Left forelimb (tissue), 1 donor: ENCODE measurements around the gene LRIG1.

Source experiments
- DNase-seq: peaks from one replicate; pipeline ENCODE4 v3.0.0-alpha.2; 2018; ENCODE audit warnings: low spot score

The LRIG1 gene

DNA sequence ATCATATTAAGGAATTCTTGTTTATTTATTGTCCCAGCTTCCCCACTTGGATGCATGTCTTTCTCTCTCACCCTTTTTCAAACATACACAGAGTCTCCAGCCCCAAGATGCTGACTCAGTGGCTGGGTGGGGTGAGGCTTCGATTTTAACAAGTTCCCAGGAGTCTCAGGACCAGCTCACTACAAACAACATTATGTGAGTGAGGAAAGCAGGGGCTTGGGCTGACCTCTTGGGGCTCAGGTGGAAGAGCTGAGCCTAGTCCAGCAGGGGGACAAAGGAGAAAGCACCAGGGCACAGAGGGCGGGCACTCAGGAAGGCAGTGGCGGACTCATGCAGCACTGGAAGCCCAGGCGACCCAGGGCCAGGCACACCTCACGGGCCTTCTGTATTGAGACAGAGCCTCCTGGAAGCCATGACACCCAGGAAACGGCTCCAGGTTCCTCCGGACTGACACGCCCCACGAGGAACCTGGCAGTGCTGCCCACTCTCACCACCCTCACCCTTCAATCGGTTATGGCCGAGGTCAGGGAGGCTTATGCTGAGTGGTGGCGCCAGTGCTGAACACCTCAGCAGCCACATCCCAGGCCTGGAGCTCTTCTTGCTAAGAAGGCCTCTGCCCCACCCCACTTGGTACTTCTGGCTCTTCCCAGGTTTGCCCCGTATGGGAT lies 97.4 kb downstream of the LRIG1 start:
- peak; percentile 51 for DNase-seq

DNA sequence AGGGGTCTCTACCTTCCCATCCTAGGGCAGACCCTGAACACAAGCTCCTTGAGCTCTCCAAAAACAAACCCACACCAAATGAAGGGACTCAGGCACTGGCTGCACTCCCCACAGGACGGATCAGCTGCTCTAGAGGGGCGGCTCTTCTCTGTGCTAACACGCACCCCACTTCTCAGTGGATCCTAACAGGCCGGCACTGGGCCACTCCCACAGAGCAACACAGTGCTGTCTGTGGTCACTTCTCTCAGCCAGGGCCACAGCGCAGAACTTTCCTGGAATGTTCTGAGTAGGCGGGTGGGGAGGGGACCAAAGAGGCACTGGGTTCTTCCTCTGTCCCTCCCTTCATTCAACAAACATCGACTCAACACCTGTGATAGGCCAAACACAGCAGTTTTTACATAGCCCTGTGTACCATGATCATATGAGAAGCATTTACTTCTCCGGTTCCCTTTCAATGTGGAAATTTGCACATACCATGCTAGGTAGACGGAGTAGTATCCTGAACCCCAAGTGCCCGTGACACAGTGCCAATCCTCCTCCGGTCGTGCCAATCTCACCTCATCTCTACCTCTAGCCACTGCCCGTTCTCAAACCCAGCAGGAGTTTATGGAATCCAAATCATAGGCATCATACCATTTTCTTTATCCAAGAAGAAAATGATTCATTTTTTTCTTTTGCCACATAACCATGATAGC lies 98.1 kb downstream of the LRIG1 start:
- DNase-seq: peak; percentile 9

DNA sequence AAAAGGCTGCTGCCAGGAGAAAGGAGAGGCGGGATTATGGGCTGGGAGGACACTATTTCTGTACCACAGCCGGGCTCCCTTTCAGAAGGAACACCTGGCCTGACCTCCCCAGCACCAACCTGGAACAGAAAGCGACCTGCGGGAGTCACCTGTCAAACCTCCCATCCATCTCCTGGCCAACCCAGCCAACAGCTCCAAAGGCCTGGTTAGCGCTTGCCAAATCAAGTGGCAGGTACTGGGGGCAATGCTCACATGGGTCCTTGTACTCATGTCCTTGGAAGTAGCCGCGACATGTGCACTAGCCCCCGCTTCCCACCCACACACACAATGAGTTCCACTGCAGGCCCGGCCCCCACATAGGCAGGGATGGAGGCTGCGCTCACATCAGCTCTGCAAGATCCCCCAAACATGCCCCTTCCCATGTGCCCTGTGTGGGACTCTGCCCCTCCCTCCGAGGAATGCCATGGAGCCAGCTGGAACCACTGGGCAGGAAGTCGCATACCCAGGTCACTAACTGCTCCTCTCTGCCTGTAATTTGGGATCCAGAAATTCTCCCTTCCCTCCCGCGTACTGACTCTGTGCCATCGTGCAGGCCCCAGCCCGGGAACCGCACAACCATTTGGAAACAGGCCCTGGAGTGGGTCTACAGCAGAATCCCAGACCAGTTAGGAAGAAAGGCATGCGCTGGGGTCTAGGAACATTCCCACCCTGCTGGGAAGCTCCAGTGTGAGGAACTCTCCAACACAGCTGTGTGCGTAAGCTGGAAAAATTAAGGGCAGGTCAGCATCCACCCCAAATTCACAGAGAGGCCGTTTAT lies 98.9 kb downstream of the LRIG1 start:
- DNase-seq: no peak

DNA sequence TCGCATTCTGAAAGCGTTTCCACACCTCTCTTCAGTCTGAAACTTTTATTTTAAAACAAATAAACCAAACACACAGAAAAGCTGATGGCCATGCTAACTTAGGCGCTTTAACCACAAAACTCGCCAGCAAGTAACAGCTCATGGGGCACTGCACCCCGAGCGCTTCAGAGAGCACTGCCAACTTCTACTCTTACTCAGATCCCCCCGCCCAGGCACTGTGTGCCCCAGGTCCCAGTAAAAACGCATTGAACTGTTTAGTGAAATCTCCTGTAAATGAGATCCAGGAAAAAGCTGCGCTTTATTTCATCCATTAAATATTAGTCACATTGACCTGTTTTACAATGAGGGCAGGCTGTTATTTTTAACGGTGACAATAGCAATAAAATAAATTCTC lies 99.7 kb downstream of the LRIG1 start:
- no peak for DNase-seq

DNA sequence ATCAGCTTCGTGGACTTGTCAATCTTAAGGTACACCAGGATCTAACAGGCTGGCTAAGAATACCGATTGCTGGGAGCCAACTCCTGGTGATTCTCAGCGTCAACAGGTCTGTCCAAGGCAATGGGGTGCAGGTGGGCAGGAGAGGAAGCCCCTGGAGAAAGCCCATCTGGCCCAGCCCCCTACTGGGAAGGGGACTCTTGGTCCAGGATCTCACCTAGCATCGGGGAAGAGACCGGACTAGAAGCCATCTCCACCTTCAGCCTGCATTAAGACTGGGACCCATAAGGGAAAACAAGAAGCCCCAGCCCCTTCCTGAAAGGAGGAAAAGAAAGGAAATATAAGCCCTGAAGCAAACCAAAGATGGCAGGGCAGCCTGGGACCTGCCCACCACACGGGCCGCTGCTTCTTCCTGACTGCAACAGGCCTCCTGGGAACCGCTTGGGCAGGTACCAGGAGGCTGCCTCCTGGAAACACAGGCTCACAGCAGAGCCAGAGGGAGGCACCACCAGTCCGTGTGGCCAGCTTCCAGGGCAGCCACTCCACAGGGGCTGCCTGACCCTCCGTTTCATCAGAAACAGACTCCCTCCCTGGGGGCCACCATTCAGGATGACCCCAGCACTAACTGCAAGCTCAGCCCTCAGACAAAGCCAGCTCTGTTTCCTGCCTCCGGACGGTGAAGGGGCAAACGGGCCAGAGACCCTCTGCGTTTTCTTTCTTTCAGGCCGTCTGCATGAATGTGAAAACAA lies 100.2 kb downstream of the LRIG1 start:
- peak; percentile 65 for DNase-seq

DNA sequence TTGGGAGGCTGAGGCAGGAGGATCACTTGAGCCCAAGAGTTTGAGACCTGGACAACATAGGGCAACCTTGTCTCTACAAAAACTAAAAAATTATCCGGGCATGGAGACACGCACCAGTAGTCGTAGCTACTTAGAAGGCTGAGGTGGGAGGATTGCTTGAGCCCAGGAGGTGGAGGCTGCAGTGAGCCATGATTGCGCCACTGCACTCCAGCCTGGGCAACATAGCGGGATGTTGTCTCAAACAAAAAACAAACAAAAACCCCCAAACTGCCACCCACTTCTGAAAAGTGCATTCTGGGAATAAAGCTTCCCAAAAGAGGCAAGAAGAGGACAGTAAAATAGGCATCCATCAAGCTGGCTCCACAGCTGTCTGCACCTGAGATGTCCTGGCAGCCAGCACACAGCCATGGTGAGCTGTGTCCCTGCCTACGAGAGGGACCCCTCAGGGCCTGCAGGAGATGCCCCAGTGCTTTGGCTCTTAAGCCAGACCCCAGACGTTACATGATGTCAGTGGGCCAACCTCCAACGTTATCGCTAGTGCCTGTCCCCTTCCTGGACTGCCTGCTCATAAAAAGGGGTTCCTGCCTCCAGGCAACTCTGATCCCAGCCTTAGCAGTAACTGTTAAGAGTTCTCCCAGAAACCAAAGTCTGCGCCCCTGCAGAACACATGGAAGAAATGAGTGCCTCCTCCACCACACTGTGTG lies 101.1 kb downstream of the LRIG1 start:
- peak; percentile 40 for DNase-seq

DNA sequence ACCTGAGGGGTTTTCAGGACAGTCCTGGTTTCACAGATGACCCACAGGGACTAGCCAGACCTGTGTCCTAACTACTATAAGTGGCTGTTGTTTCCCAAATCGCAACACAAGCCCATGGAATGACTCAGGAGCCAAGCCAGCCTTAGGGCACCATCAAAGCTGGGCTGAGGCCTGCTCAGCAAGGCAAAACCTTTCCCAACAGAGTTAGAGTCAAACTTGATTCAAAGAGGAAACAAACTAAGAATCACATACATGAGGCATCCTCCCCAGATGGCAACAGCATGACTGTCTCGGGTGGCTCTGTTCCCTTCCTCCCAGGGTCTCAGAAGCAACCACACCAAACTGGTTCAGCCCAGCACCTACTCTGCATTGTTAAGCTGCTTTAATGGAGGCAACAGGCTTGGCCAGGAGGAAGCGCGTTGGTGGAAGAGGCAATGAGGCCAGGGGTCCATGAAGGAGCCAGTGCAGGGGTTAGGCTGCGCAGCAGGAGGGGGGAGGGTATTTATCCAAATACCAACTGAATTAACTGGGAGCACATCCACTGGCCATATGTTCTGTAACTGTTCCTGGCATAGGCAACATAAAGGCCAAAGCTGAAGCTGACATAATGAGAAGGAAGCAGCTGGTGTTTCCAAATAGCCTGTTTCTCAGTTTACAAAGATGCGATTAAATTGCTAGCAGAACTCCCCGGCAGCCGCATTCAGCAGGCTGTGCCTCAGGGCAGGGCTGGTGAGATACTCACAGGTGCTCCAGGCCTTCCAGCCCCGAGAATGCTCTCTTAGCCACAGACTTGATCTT lies 102.4 kb downstream of the LRIG1 start:
- no peak for DNase-seq

DNA sequence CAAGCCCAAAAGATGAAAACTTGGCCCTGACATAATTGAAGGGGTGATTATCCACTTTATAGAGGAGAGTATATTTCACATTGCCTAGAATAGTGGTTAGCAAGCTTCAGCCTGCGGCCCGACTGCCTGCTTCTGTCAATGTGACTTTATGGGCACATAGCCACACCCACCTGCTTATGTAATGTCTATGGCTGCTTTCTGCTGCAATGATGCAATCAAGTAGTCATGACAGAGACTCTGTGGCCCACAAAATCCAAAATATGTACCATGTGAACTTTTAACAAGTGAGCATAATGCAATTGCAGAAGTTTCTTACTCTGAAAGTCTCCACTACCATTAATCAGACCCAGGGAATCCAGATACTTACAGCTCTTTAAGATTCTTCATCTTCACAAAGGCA lies 103.1 kb downstream of the LRIG1 start:
- DNase-seq: peak; percentile 12

DNA sequence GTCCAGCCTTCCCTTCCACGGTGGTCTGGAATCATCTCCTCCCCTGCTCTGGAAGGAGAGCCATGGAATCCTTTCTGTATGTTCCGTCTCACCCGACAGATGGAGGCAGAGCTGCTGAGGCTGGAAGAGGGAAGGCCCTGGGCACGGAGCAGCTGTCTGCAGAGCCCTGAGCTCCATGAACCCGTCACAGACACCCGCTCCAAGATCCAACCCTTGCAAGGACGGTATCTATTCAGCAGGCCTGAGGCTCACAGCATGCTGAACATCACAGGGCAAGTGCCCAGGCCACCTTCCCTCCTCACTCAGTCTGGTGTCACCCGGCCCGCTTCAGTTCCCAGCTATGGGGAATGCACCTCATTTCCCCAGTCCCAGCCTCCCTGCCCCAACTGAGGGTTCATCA lies 103.9 kb downstream of the LRIG1 start:
- peak; percentile 48 for DNase-seq

DNA sequence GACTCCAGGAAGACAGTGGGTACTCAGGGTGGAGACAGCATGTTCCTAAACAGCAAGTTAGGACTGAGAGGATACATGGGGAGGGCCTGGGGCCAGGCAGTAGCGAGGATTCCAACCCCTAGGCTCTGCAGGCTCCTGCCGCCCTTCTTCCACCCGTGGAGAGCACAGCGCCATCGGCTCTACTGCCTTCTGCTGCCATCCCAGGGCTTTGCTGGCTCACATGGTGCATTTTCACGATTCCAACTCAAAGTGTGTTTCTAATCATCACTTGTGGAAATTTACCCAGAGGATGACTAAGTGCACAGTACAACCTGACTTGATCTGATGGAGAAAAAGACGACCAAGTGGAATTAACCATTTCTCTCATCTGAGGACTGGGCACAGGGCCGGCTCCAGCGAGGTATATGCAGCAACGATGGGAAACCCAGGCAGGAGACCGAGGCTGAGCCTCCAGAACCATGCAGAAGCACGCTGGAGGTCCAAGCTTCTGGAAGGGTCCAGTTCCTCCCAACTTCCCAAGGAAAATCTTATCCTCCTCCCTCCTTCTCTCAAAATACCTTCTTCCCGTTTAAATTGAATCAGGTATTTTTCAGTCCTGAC lies 104.6 kb downstream of the LRIG1 start:
- DNase-seq: no peak

DNA sequence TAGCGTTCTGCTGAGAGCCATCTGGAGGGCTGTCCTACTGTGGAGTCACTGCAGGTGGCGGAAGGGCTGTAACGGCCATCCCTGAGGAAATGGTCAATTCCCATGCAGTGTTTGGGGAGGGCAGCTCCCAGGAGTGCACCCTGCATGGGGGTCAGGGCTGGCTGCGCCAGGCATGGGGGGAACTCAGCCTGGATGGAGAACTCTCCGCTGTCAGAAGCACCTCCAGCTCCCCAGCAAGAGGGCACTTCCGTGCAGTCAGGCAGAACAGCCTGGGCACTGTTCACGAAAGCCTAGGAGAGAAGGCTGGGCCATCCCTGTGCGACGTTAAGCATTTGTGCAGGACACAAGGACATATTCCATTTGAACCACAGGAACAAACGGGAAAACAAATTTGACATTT lies 105.2 kb downstream of the LRIG1 start:
- no peak for DNase-seq

DNA sequence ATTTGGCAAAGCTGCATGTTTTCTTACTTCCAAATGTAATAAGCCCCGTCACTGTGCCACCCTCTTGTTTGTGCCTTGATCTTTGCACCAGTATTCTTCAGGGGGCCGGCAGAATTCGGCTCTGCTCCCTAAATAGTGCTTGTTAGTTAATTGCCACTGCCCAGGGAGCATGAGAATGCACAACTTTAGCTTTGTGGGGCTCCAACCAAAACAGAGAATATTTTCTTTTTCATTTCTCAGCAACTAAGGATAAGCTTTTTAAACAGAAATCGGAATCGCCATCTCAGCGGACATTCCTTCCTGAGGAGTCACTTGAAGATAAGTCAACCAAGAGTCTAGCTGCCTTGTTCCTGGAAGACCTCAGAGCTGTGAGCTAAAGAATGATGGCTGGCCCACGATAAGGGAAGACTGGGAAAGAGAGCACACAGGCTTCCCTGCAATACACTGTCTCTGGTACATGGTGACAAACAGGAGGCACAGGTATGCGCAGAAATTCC lies 106.0 kb downstream of the LRIG1 start:
- no peak for DNase-seq

DNA sequence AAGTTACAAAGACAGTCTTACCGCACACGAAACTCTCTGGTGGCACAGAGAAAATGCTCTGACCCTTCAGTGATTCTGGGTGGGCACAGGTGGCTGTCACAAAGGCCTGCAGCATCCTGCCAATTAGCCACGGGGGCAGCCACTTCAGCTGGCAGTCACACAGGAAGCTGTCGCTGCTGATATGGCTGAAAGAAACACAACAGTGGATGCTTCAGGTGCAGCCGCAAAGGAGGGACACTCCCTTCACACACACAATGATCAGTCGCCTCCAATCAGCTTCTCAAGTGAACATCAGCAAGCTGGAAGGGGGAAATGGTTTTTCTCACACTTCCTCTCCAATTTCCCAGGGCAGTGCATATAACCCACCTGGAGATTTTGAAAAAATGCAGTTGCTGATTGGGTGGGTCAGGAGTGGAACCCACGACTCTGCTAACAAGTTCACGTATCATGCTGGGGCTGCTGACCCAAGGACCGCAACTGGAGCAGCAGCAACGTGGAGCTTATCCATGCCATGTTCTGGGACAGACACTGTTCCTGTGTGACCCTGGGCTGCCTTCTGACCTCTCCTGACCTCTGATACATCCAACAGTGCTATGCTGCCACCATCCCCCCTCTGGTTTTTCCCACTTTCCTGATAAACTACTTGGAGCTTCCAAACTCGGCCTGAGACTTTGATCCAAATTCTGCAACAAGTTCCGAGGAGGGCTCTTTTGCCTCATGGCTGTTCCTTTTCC lies 106.6 kb downstream of the LRIG1 start:
- DNase-seq: no peak

DNA sequence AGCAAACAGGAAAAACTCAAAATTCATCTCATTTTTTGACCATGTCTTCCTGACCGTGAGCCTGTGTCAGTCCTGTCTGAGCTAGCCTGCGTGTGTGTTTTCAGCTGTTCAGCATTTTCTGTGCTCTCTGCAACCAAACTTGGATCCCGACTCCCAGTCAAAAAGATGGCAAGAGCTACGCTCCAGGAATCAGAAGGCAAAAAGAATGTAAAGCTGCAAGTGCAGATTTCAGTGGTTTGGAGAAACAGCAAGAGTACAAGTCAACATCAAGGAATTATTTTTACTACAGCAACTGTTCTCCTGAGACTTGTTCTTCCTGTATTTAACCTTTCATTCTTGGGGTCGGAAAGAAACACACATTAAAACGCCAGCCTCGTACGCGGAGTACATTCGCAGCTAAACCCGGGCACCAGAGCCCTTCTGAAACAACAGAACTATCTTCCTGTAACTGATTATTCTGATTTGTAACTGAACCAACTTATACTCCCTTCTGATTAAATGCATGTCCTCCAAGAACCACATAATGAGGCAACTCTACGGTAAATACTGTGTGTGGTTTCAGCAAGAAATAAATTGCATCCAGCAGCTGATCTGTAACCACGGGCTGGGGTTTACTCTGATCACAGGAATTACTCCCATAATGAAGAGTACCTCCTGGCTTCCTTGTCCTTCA lies 107.4 kb downstream of the LRIG1 start:
- no peak for DNase-seq

DNA sequence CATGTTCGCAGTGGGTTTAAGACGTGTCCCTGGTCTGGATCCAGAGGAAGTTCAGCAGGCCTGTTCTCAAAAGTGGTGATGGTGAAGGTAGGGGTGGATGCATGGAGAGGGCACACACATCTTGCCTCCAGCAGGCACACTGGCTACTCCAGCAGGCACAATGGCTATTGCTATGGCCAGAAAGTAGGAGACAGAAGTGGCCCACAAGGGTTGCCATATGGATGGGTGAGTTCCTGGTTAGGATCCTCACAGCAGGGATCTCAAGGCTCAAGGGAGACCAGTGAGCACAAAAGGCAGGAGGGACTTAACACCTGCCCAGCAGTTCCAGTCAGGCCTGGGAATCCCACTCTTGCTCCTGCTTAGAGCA lies 107.9 kb downstream of the LRIG1 start:
- no peak for DNase-seq

DNA sequence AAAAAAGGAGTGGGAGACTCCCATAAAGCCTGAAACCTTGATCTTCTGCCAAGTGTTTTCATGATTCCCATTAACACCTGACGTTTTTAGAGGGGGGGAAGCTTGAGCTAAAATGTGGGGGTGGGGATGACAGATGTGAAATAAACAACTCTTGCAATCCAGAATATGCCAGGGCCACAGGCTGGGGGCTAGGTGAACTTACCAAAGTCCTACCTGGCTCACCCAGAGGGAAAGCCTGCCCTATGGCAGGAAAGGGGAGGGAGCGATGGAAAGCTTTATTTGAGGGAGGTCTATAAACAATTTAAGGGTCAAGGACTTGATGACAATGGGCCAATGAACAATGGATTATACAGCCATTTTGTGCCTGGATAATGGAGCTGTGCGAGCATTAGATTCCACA lies 108.3 kb downstream of the LRIG1 start:
- peak; percentile 42 for DNase-seq

DNA sequence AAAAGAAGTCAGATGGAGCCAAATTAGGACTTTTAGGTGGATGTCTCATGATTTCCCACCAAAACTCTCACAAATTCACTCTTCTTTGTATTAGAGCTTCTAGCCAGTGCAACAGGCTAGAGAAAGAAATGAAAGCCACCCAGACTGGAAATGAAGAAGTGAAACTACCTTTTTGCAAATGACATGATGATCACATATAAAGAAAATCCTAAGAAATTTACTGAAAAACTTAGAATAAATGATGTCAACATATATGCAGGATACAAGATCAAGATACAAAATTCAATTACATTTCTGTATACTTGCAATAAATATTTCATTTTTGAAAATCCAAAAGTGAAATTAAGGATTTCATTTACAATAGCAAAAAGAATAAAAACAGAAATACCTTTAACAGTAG lies 110.8 kb downstream of the LRIG1 start:
- no peak for DNase-seq

DNA sequence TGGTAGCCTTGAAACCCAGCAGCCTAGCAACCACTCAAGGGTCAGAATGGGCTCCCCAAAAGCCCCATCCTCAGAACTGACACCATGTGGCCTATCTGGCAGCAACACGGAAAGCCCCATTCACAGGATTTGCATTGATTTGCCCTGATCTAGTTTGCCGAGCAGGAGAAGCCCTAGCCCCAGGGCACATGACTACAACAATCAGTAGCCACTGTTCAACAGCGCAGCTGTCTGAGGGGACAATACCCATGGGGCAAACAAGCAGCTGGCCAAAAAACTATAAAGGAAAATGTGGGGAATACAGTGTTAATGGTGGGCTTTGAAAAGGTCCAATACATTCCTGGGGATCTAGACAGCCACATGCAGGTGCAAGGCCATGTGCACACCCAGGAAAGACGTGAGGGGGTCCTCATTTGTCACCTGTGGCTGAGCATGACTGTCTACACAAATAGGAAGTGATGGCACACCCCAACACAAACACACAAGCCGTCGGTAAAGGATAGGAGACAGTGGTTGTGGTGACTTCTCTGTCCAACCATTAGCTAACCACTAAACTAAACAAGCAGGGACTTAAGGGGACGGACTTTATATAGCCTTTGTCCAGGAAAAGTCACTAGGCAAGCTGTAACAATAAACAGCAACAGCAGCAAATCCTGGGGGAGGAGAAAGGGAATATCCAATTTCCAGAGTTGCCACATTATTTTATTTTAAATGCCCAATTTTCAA lies 113.7 kb downstream of the LRIG1 start:
- DNase-seq: peak; percentile 40
